Thyroid gland (tissue), 4 donors: ENCODE data around the gene ABL2. TPM values are rescaled to one million over a fixed set of nuclear protein-coding genes. Genes with fewer than 3 reads are reported as not detected.
"Not testable (repeated sequence)": the region's sequence is repeated elsewhere in the genome, so short reads cannot be mapped to it uniquely, and the experiment has no call there.

Experiments used
- DNase-seq, 2 donors: peaks; one replicate each; pipeline ENCODE4 v3.0.0-alpha.2; 2019
- H3K27ac ChIP-seq, 3 donors: fragments of 200-600 bp; sonication (generic); 1 replicate in 2 of 3; 2 replicates in 1 of 3; pipeline ENCODE4 v1.5.1; 2016 to 2019; ENCODE audit warnings: mild to moderate bottlenecking in 1 of 3, moderate library complexity in 1 of 3
- H3K27me3 ChIP-seq: fragments of 200-600 bp; sonication (generic); one replicate; pipeline ENCODE4 v1.5.1; 2019
- H3K36me3 ChIP-seq, 2 donors: fragments of 200-600 bp; sonication (generic); one replicate each; pipeline ENCODE4 v1.5.1; 2016 to 2019
- H3K4me1 ChIP-seq, 2 donors: fragments of 200-600 bp; sonication (generic); one replicate each; pipeline ENCODE4 v1.5.1; 2017 to 2019
- H3K4me3 ChIP-seq, 3 donors: fragments of 200-600 bp; sonication (generic); replicated peaks in 1 of 3; 1 replicate in 2 of 3; 2 replicates in 1 of 3; pipeline ENCODE4 v1.5.1; 2016; ENCODE audit warnings: mild to moderate bottlenecking in 1 of 3
- H3K9me3 ChIP-seq: fragments of 200-600 bp; sonication (generic); one replicate; pipeline ENCODE4 v1.5.1; 2017
- CTCF ChIP-seq, 6 experiments: fragments of 200-600 bp in 3 of 6; fragments of 450-650 bp in 3 of 6; sonication (generic) in 3 of 6; IDR thresholded peaks; one replicate each; pipeline ENCODE4 v1.5.1; 2016 to 2019; ENCODE audit warnings: antibody characterized with exemption in 6 of 6, mild to moderate bottlenecking in 2 of 6, inconsistent platforms in 1 of 6, moderate library complexity in 1 of 6
- POLR2A ChIP-seq, 2 donors: fragments of 450-650 bp; IDR thresholded peaks; one replicate each; pipeline ENCODE4 v1.6.1; 2017; ENCODE audit warnings: antibody characterized with exemption in 2 of 2, mild to moderate bottlenecking in 2 of 2, moderate library complexity in 1 of 2
- WGBS, 2 donors: methylation state at CpG; one replicate each; pipeline ENCODE4 v1.1.5; 2017; 5-methylcytosine and 5-hydroxymethylcytosine counted together
- intact Hi-C: fragments of 100-400 bp; cut with DNase I; formaldehyde crosslinking; loops from one replicate; pipeline ENCODE4 v1.15.1; 2023
- total RNA-seq, 4 donors: library from RNA; depleted of rRNA; stranded (reverse); fragments of >200 nt; gene quantifications; one replicate each; pipeline ENCODE4 v1.2.3, GENCODE V29; 2016

The ABL2 gene
- total RNA-seq, 4 donors from 2014 or later: 11.8 to 21.2 (median 18.9) TPM

GRCh38 chr1:179200586-179200985 lies 28.9 kb downstream of the ABL2 start:
- 93 to 96% methylated on average over 2 of the region's 2 CpGs for WGBS, 2 donors
- no peak for DNase-seq

GRCh38 chr1:179197690-179198297 lies 31.7 kb downstream of the ABL2 start:
- TF ChIP-seq POLR2A (IDR thresholded peaks at IDR 0.05) (no peak), CTCF (IDR thresholded peaks at IDR 0.05) (no peak)
- 46 to 53% methylated on average over 14 of the region's 14 CpGs for WGBS, 2 donors
- Histone ChIP-seq H3K9me3 (no peaks in the 10 kb centered on the region), H3K4me3 (no peak overlapping the region), H3K4me1 (no peaks in the 10 kb centered on the region), H3K27ac (no peak overlapping the region), H3K27me3 (no peaks in the 10 kb centered on the region), H3K36me3 (no peaks in the 10 kb centered on the region)
- peak; percentile 81 to 83 for DNase-seq
- intact Hi-C loops: loop anchor here (10.0 kb wide), 1 partner anchor 73 kb away; no protein-coding TSS in a partner anchor

More at GRCh38 chr1:179200586-179200985, 28.9 kb downstream of the ABL2 start:
- intact Hi-C loops: no loop called here
- Histone ChIP-seq H3K4me3 (no peak overlapping the region), H3K4me1 (peaks cover 5 to 9% of the 10 kb centered on the region in 2 donors), H3K9me3 (no peaks in the 10 kb centered on the region), H3K36me3 (no peaks in the 10 kb centered on the region), H3K27me3 (no peaks in the 10 kb centered on the region), H3K27ac (no peak overlapping the region)
- no peak for TF ChIP-seq CTCF (IDR thresholded peaks at IDR 0.05)
- TF ChIP-seq POLR2A (IDR thresholded peaks at IDR 0.05): no peak

- H3K4me1 ChIP-seq, H3K27me3 ChIP-seq, H3K4me3 ChIP-seq, DNase-seq, H3K27ac ChIP-seq, H3K36me3 ChIP-seq, H3K9me3 ChIP-seq: not testable (repeated sequence)
- WGBS, 2 donors: 85 to 91% methylated on average over 5 of the region's 5 CpGs
- intact Hi-C loops: loop anchor here (10.0 kb wide), 1 partner anchor 71 kb away; no protein-coding TSS in a partner anchor
Observed at GRCh38 chr1:179195857-179196256, 33.6 kb downstream of the ABL2 start.

GRCh38 chr1:179195376-179195775 lies 34.1 kb downstream of the ABL2 start:
- H3K4me3 ChIP-seq: no peak overlapping the region
- H3K36me3 ChIP-seq: no peaks in the 10 kb centered on the region
- no peak overlapping the region for H3K27ac ChIP-seq
- TF ChIP-seq CTCF (IDR thresholded peaks at IDR 0.05) (no peak), POLR2A (IDR thresholded peaks at IDR 0.05) (no peak)
- no peaks in the 10 kb centered on the region for H3K4me1 ChIP-seq
- H3K9me3 ChIP-seq: no peaks in the 10 kb centered on the region
- WGBS, 2 donors: 90 to 96% methylated on average over 1 of the region's 1 CpG
- intact Hi-C loops: loop anchor here (10.0 kb wide), 1 partner anchor 71 kb away; no protein-coding TSS in a partner anchor
- no peak for DNase-seq
- no peaks in the 10 kb centered on the region for H3K27me3 ChIP-seq

- no peaks in the 10 kb centered on the region for H3K9me3 ChIP-seq
Observed at GRCh38 chr1:179194068-179194537, 35.4 kb downstream of the ABL2 start.

More at GRCh38 chr1:179194068-179194537, 35.4 kb downstream of the ABL2 start:
- intact Hi-C loops: loop anchor here (10.0 kb wide), 1 partner anchor 69 kb away; no protein-coding TSS in a partner anchor
- no peak overlapping the region for H3K27ac ChIP-seq
- no peaks in the 10 kb centered on the region for H3K27me3 ChIP-seq
- no peak for DNase-seq
- H3K4me3 ChIP-seq: no peak overlapping the region
- TF ChIP-seq CTCF (IDR thresholded peaks at IDR 0.05) (no peak), POLR2A (IDR thresholded peaks at IDR 0.05) (no peak)
- H3K36me3 ChIP-seq: no peaks in the 10 kb centered on the region
- WGBS, 2 donors: 65 to 67% methylated on average over 2 of the region's 2 CpGs
- H3K4me1 ChIP-seq: no peaks in the 10 kb centered on the region
